ENCODE results near the gene ELOVL7.

The ELOVL7 gene

DNA sequence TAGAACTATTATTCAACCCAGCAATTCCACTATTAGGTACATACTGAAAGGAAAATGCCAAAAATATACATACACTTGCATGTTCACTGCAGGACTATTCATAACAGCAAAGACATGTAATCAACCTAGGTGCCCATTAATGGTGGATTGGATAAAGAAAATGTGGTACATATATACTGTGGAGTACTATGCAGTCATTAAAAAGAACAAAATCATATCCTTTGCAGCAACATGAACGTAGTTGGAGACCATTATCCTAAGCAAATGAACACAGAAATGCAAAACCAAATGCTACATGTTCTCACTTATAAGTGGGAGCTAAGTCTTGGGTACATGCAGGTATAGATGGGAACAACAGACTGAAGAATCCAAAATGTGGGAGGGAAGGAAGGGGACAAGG lies 67.7 kb downstream of the ELOVL7 start:
- no peak overlapping the region for H3K27ac ChIP-seq (ENCODE audit: low read depth, low read length)
- H2AFZ ChIP-seq (ENCODE audit: low read depth, low read length, severe bottlenecking): no peak overlapping the region
- no peak overlapping the region for H3K4me3 ChIP-seq (ENCODE audit: insufficient read depth, low read length, poor library complexity, severe bottlenecking)
- H3K79me2 ChIP-seq (ENCODE audit: insufficient read depth, low read length): no peaks in the 10 kb centered on the region
- H3K9me2 ChIP-seq (replicated peaks; ENCODE audit: insufficient read depth, low read length): no peaks in the 10 kb centered on the region
- TF ChIP-seq, protein P1, sequence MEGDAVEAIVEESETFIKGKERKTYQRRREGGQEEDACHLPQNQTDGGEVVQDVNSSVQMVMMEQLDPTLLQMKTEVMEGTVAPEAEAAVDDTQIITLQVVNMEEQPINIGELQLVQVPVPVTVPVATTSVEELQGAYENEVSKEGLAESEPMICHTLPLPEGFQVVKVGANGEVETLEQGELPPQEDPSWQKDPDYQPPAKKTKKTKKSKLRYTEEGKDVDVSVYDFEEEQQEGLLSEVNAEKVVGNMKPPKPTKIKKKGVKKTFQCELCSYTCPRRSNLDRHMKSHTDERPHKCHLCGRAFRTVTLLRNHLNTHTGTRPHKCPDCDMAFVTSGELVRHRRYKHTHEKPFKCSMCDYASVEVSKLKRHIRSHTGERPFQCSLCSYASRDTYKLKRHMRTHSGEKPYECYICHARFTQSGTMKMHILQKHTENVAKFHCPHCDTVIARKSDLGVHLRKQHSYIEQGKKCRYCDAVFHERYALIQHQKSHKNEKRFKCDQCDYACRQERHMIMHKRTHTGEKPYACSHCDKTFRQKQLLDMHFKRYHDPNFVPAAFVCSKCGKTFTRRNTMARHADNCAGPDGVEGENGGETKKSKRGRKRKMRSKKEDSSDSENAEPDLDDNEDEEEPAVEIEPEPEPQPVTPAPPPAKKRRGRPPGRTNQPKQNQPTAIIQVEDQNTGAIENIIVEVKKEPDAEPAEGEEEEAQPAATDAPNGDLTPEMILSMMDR (IDR thresholded peaks at IDR 0.05; ENCODE audit: insufficient read depth, low read length, poor library complexity, severe bottlenecking): no peak
- no peak for TF ChIP-seq EZH2phosphoT487 (conservative IDR thresholded peaks at IDR 0.05; ENCODE audit: low read length)
- no peaks in the 10 kb centered on the region for H4K20me1 ChIP-seq (ENCODE audit: low read depth, low read length)
- H3K4me2 ChIP-seq (ENCODE audit: low read depth, low read length, poor library complexity, severe bottlenecking): no peak overlapping the region
- H3F3A ChIP-seq (ENCODE audit: insufficient read depth): no peaks in the 10 kb centered on the region
- no peaks in the 10 kb centered on the region for H3K27me3 ChIP-seq (ENCODE audit: low read length)
- no peaks in the 10 kb centered on the region for H3K36me3 ChIP-seq (ENCODE audit: low read length)
- H3K9ac ChIP-seq (ENCODE audit: low read length): no peak overlapping the region
- H3K9me3 ChIP-seq (ENCODE audit: insufficient read depth, low read length): no peaks in the 10 kb centered on the region

DNA sequence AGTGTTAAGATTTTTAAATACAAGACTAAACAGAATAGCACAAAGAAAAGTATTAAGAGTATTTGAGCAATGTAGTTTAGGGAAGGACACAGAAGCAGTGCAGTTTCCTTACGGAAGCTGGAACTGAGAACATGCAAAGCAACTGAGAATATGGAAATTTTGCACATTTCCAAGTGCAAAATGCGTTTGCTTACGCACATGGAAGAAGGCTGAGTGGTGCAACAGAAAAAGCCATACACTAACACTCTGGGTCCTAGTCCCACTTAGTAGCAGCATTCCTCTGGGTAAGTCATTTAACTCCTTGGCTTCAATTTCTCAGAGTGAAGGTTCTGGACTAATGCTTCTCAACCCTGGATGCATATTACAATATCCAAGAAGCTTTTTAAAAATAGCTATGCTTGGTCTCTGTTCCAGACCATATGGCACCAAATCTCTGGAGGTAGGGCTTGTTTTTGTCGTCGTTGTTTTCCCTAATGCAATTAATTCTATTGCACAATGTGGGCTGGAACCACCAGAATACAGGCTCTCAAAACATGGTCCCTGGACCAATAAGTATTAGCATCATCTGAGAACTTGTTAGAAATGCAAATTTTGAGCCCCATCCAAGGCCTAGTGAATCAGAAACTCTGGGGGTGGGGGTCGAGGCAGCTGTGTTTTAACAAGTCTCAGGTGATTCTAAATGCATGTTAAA lies 78.9 kb downstream of the ELOVL7 start:
- no peak overlapping the region for H3K27ac ChIP-seq (ENCODE audit: low read depth, low read length)
- H2AFZ ChIP-seq (ENCODE audit: low read depth, low read length, severe bottlenecking): no peak overlapping the region
- no peak overlapping the region for H3K4me3 ChIP-seq (ENCODE audit: insufficient read depth, low read length, poor library complexity, severe bottlenecking)
- H3K27me3 ChIP-seq (ENCODE audit: low read length): no peaks in the 10 kb centered on the region
- no peaks in the 10 kb centered on the region for H3K9me2 ChIP-seq (replicated peaks; ENCODE audit: insufficient read depth, low read length)
- no peak overlapping the region for H3K9ac ChIP-seq (ENCODE audit: low read length)
- H4K20me1 ChIP-seq (ENCODE audit: low read depth, low read length): no peaks in the 10 kb centered on the region
- H3K79me2 ChIP-seq (ENCODE audit: insufficient read depth, low read length): no peaks in the 10 kb centered on the region
- no peaks in the 10 kb centered on the region for H3K9me3 ChIP-seq (ENCODE audit: insufficient read depth, low read length)
- no peak for TF ChIP-seq EZH2phosphoT487 (conservative IDR thresholded peaks at IDR 0.05; ENCODE audit: low read length)
- TF ChIP-seq, protein P1 (IDR thresholded peaks at IDR 0.05; ENCODE audit: insufficient read depth, low read length, poor library complexity, severe bottlenecking): no peak
- H3F3A ChIP-seq (ENCODE audit: insufficient read depth): no peaks in the 10 kb centered on the region
- no peaks in the 10 kb centered on the region for H3K36me3 ChIP-seq (ENCODE audit: low read length)
- no peak overlapping the region for H3K4me2 ChIP-seq (ENCODE audit: low read depth, low read length, poor library complexity, severe bottlenecking)

DNA sequence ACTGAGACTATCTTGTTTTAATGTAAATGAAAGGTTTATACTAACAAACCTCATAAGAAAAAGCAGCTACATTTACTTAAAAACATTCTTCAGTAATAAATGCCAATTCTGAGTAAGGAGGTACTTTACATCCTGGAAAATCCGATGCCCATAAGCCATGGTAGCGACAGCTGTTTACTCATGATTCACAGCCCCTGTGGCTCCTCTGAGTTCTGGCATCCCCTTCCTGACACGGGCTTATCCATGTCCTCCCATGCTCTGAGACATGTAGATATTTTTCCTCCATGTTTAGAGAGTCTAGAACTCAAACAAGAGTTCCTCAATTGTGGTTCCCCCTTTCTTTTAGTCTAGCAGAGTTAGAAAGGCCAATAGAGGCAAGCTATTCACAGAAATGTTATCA lies 81.0 kb downstream of the ELOVL7 start:
- Histone ChIP-seq H3K27me3 (ENCODE audit: low read length) (no peaks in the 10 kb centered on the region), H3K9me3 (ENCODE audit: insufficient read depth, low read length) (no peaks in the 10 kb centered on the region), H3K27ac (ENCODE audit: low read depth, low read length) (no peak overlapping the region), H3K4me3 (ENCODE audit: insufficient read depth, low read length, poor library complexity, severe bottlenecking) (no peak overlapping the region), H4K20me1 (ENCODE audit: low read depth, low read length) (no peaks in the 10 kb centered on the region), H3K79me2 (ENCODE audit: insufficient read depth, low read length) (no peaks in the 10 kb centered on the region), H3K9ac (ENCODE audit: low read length) (no peak overlapping the region), H3F3A (ENCODE audit: insufficient read depth) (no peaks in the 10 kb centered on the region), H3K36me3 (ENCODE audit: low read length) (no peaks in the 10 kb centered on the region), H2AFZ (ENCODE audit: low read depth, low read length, severe bottlenecking) (no peak overlapping the region), H3K9me2 (replicated peaks; ENCODE audit: insufficient read depth, low read length) (no peaks in the 10 kb centered on the region), H3K4me2 (ENCODE audit: low read depth, low read length, poor library complexity, severe bottlenecking) (no peak overlapping the region)
- TF ChIP-seq EZH2phosphoT487 (conservative IDR thresholded peaks at IDR 0.05; ENCODE audit: low read length): no peak
- TF ChIP-seq, protein P1 (IDR thresholded peaks at IDR 0.05; ENCODE audit: insufficient read depth, low read length, poor library complexity, severe bottlenecking): no peak
